HepG2 (cell line): ENCODE data around the gene POLDIP3. TPM values are rescaled to one million over a fixed set of nuclear protein-coding genes. Genes with fewer than 3 reads are reported as not detected.

Experiments
- ATF7 ChIP-seq, 2 experiments: fragments of 450-650 bp in 1 of 2; sonication (generic) in 1 of 2; formaldehyde crosslinking in 1 of 2; IDR thresholded peaks; 2 replicates each; pipeline versions ENCODE4 v1.4.0 to v1.6.1; 2016 to 2020; ENCODE audit warnings: antibody characterized with exemption in 1 of 2, mild to moderate bottlenecking in 1 of 2, missing genetic modification reagents in 1 of 2
- BRF2 ChIP-seq: sonication (generic); formaldehyde crosslinking; IDR thresholded peaks from 2 replicates; pipeline ENCODE4 v1.8.1; 2022; ENCODE audit warnings: mild to moderate bottlenecking, missing genetic modification reagents
- GPN1 ChIP-seq: sonication (generic); formaldehyde crosslinking; IDR thresholded peaks from 2 replicates; pipeline ENCODE4 v1.5.1; 2020; ENCODE audit warnings: missing genetic modification reagents, borderline replicate concordance
- HMG20A ChIP-seq: IDR thresholded peaks from 2 replicates; pipeline ENCODE4 v1.6.1; 2016; ENCODE audit warnings: borderline replicate concordance
- HOXA5 ChIP-seq: sonication (generic); formaldehyde crosslinking; IDR thresholded peaks from 2 replicates; pipeline ENCODE4 v1.4.0; 2020; ENCODE audit warnings: missing genetic modification reagents
- MIER2 ChIP-seq: IDR thresholded peaks from 2 replicates; pipeline ENCODE4 v1.6.1; 2016; ENCODE audit warnings: missing biosample characterization, missing genetic modification reagents
- NCOA2 ChIP-seq: sonication (generic); formaldehyde crosslinking; IDR thresholded peaks from 2 replicates; pipeline ENCODE4 v1.8.0; 2022; ENCODE audit warnings: inconsistent platforms
- SALL2 ChIP-seq: sonication (generic); formaldehyde crosslinking; IDR thresholded peaks from 2 replicates; pipeline ENCODE4 v1.8.1; 2023; ENCODE audit warnings: mild to moderate bottlenecking, missing genetic modification reagents, inconsistent platforms
- SUZ12 ChIP-seq: fragments of 150-350 bp; IDR thresholded peaks from 2 replicates; pipeline ENCODE4 v1.6.1; 2014; ENCODE audit warnings: low read depth, low read length
- TAF1 ChIP-seq: sonication (generic); formaldehyde crosslinking; IDR thresholded peaks from 2 replicates; pipeline ENCODE4 v1.4.0; 2020; ENCODE audit warnings: missing genetic modification reagents
- YEATS4 ChIP-seq: sonication (generic); formaldehyde crosslinking; IDR thresholded peaks from 2 replicates; pipeline ENCODE4 v1.4.0; 2020; ENCODE audit warnings: missing genetic modification reagents, borderline replicate concordance
- ZBTB26 ChIP-seq: IDR thresholded peaks from 2 replicates; pipeline ENCODE4 v1.6.1; 2016; ENCODE audit warnings: missing compliant biosample characterization, missing genetic modification reagents, borderline replicate concordance
- ZEB1 ChIP-seq: IDR thresholded peaks from 2 replicates; pipeline ENCODE4 v1.6.1; 2012; ENCODE audit warnings: mild to moderate bottlenecking, low read depth, inconsistent platforms; ENCODE audit not compliant: insufficient replicate concordance
- ZNF20 ChIP-seq: sonication (generic); formaldehyde crosslinking; IDR thresholded peaks from 2 replicates; pipeline ENCODE4 v1.4.0; 2020; ENCODE audit warnings: mild to moderate bottlenecking, moderate library complexity, missing genetic modification reagents
- ZNF251 ChIP-seq: sonication (generic); formaldehyde crosslinking; IDR thresholded peaks from 2 replicates; pipeline ENCODE4 v1.9.0; 2021; ENCODE audit warnings: mild to moderate bottlenecking, missing genetic modification reagents
- ZNF569 ChIP-seq: sonication (generic); formaldehyde crosslinking; IDR thresholded peaks from 2 replicates; pipeline ENCODE4 v1.5.0; 2020; ENCODE audit warnings: mild to moderate bottlenecking, missing genetic modification reagents, moderate library complexity, borderline replicate concordance
- ZNF615 ChIP-seq: sonication (generic); formaldehyde crosslinking; IDR thresholded peaks from 2 replicates; pipeline ENCODE4 v1.5.0; 2020; ENCODE audit warnings: mild to moderate bottlenecking, missing genetic modification reagents, borderline replicate concordance
- ZNF761 ChIP-seq: sonication (generic); formaldehyde crosslinking; conservative IDR thresholded peaks from 2 replicates; pipeline ENCODE4 v1.4.0; 2020; ENCODE audit warnings: mild to moderate bottlenecking, missing genetic modification reagents
- ZNF766 ChIP-seq: sonication (generic); formaldehyde crosslinking; IDR thresholded peaks from 2 replicates; pipeline ENCODE4 v1.5.0; 2020; ENCODE audit warnings: missing genetic modification reagents, borderline replicate concordance
- ZNF784 ChIP-seq: sonication (generic); formaldehyde crosslinking; IDR thresholded peaks from 2 replicates; pipeline ENCODE4 v1.5.1; 2020; ENCODE audit warnings: missing genetic modification reagents, mild to moderate bottlenecking, borderline replicate concordance
- polyA plus RNA-seq, 8 experiments: library from polyadenylated mRNA; depleted of rRNA in 3 of 8; stranded (reverse) in 7 of 8; unstranded in 1 of 8; fragments of >200 nt; fragmentation: Illumina TruSeq in 4 of 8; extraction: Trizol in 4 of 8; gene quantifications; 2 replicates each; pipeline versions ENCODE4 v1.2.1 to v1.2.3, GENCODE V29; 2011 to 2016; ENCODE audit warnings: low read depth in 4 of 8, missing spikeins in 1 of 8, mixed read lengths in 1 of 8; ENCODE audit not compliant: insufficient read depth in 1 of 8
- total RNA-seq, 5 experiments: library from RNA; depleted of rRNA; stranded (reverse); fragments of >200 nt; fragmentation: Illumina TruSeq; extraction: Trizol; gene quantifications; 2 replicates each; pipeline ENCODE4 v1.2.3, GENCODE V29; 2016; ENCODE audit warnings: low read depth in 1 of 5
- TF ChIP-seq, protein P1 (sequence below): sonication (generic); formaldehyde crosslinking; IDR thresholded peaks from 2 replicates; pipeline ENCODE4 v1.5.0; 2020; ENCODE audit warnings: mild to moderate bottlenecking, missing genetic modification reagents, borderline replicate concordance
- TF ChIP-seq, protein P2 (sequence below): sonication (generic); formaldehyde crosslinking; conservative IDR thresholded peaks from 2 replicates; pipeline ENCODE4 v1.4.0; 2020; ENCODE audit warnings: missing genetic modification reagents

POLDIP3 gene
- total and polyA plus RNA-seq, 2 of the 13 experiments (the other 11 are each of a cell fraction or from before 2014, with no cell fraction given), result 45.8 to 47.4 TPM

GRCh38 chr22:42613872-42614301 lies 796 bp downstream of the POLDIP3 start (continued):
- TF ChIP-seq ZNF251 (CRISPR knock-in tag) (no peak), BRF2 (CRISPR knock-in tag) (no peak), GPN1 (no peak), SALL2 (CRISPR knock-in tag) (peak; percentile 8; the same call in 1 of the 2 replicates), ZEB1 (peak; percentile 15), TAF1 (CRISPR knock-in tag) (no peak), ZNF761 (CRISPR knock-in tag) (no peak), YEATS4 (CRISPR knock-in tag) (no peak), ZNF569 (no peak), ZBTB26 (CRISPR knock-in tag) (no peak), ZNF615 (CRISPR knock-in tag) (no peak), HOXA5 (CRISPR knock-in tag) (no peak), ATF7 (IDR thresholded peaks at IDR 0.05) (no peak), ATF7 (CRISPR knock-in tag; IDR thresholded peaks at IDR 0.05) (no peak), SUZ12 (no peak), ZNF784 (CRISPR knock-in tag) (no peak), HMG20A (CRISPR knock-in tag) (no peak), MIER2 (no peak), ZNF20 (CRISPR knock-in tag) (no peak), NCOA2 (CRISPR knock-in tag) (no peak; the same call in 1 of the 2 replicates), ZNF766 (CRISPR knock-in tag) (no peak)
- TF ChIP-seq, protein P1, sequence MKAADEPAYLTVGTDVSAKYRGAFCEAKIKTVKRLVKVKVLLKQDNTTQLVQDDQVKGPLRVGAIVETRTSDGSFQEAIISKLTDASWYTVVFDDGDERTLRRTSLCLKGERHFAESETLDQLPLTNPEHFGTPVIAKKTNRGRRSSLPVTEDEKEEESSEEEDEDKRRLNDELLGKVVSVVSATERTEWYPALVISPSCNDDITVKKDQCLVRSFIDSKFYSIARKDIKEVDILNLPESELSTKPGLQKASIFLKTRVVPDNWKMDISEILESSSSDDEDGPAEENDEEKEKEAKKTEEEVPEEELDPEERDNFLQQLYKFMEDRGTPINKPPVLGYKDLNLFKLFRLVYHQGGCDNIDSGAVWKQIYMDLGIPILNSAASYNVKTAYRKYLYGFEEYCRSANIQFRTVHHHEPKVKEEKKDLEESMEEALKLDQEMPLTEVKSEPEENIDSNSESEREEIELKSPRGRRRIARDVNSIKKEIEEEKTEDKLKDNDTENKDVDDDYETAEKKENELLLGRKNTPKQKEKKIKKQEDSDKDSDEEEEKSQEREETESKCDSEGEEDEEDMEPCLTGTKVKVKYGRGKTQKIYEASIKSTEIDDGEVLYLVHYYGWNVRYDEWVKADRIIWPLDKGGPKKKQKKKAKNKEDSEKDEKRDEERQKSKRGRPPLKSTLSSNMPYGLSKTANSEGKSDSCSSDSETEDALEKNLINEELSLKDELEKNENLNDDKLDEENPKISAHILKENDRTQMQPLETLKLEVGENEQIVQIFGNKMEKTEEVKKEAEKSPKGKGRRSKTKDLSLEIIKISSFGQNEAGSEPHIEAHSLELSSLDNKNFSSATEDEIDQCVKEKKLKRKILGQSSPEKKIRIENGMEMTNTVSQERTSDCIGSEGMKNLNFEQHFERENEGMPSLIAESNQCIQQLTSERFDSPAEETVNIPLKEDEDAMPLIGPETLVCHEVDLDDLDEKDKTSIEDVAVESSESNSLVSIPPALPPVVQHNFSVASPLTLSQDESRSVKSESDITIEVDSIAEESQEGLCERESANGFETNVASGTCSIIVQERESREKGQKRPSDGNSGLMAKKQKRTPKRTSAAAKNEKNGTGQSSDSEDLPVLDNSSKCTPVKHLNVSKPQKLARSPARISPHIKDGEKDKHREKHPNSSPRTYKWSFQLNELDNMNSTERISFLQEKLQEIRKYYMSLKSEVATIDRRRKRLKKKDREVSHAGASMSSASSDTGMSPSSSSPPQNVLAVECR (CRISPR knock-in tag), result no peak
- TF ChIP-seq, protein P2, sequence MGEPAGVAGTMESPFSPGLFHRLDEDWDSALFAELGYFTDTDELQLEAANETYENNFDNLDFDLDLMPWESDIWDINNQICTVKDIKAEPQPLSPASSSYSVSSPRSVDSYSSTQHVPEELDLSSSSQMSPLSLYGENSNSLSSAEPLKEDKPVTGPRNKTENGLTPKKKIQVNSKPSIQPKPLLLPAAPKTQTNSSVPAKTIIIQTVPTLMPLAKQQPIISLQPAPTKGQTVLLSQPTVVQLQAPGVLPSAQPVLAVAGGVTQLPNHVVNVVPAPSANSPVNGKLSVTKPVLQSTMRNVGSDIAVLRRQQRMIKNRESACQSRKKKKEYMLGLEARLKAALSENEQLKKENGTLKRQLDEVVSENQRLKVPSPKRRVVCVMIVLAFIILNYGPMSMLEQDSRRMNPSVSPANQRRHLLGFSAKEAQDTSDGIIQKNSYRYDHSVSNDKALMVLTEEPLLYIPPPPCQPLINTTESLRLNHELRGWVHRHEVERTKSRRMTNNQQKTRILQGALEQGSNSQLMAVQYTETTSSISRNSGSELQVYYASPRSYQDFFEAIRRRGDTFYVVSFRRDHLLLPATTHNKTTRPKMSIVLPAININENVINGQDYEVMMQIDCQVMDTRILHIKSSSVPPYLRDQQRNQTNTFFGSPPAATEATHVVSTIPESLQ (CRISPR knock-in tag), result no peak
